Stimulated activated CD4-positive, alpha-beta T cell treated with anti-CD3 and anti-CD28 coated beads, Interleukin-4, amount 100 ng/mL, for 1 hour (primary cell): ENCODE results near the gene LSAMP.

Experiments used
- DNase-seq: peaks from one replicate; pipeline ENCODE4 v3.0.0-alpha.2; 2020

Gene LSAMP

GRCh38 chr3:116046350-116046749, 398.9 kb downstream of the LSAMP start:
- no peak for DNase-seq

DNA sequence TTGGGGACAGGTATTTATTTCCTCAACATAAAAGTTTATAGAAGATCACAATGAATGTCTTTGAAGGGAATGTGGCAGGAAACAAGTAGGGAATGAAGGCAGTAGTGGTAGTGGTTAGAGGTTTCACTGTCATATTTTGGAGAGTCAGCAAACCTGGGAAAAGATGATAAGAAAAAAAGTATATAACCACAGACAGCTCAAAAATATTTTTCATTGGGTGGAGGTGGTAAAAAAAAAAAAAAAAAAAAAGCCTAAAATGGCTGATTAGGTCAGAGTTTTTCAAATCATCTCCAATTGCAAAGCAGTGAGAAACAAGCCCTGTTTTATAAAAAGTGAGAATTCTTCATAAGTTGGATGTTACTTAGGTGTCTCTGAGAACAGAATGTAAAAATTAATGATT, 400.0 kb downstream of the LSAMP start:
- DNase-seq = no peak

- DNase-seq = no peak
These were observed 405.1 kb downstream of the LSAMP start for GRCh38 chr3:116040152-116040551.

GRCh38 chr3:116039651-116039985, 405.7 kb downstream of the LSAMP start:
- DNase-seq = no peak

- DNase-seq = no peak
These were observed 406.2 kb downstream of the LSAMP start for GRCh38 chr3:116038968-116039650.

DNA sequence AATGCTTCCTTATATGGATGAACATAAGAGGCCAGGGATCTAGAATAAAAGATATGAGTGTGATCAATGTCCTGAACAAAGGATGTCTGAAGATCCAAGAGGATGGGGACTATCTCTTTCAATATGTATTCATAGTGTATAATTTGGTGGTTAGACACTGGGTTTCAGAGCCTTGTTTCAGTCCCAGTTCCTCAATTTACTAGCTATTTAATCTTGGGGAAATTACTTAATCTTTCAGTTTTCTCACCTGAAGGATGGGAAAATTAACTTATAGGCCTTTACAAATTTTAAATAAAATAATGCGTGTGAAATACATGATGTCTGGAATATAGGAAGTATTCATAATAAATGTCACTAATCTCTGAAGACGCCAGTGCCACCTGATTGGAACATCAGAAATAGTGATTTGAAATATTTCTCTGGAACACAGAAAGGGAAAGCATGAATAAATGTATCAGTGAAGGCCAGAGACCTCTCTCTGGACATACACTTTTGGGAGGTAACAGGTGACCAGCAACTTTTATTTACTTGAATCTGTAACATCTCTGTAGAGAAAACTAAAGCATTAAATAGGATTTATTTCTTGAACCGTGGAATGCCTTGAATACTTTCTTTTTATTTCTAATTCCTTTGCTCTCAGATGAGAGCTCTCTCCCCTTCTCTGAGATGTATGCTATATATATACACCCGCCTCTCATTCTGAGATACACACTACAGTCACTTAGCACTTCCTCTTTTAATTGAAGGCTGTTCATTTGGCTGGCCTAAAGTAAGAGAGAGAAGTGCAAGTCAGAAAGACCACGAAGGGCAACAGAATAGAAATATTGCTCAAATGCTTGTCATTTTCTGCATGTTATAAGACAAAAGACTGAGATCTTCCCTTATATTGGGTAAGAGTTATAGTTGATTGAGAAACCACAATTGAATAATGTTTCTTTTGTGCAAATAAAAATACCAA, 407.1 kb downstream of the LSAMP start:
- no peak for DNase-seq

DNA sequence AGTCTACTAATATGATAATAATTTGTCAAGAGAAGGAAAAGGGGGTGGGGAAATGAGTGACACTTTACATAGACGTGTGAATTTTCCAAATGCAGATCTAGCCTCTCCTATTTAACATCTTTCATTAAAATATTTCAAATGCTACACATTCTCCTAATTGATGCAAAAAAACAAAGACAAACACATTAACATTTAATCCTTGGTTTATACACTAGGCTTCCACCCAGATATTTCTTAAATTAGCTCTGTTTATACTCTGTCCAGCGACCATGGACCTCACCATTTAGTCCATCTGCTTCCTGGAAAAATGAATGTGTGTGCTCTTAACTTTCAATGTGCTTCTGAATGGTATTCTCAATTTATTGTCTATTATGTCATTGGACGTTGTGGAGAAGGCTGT, 409.9 kb downstream of the LSAMP start:
- no peak for DNase-seq

- DNase-seq = no peak
These were observed 410.5 kb downstream of the LSAMP start for GRCh38 chr3:116034794-116035193.

DNA sequence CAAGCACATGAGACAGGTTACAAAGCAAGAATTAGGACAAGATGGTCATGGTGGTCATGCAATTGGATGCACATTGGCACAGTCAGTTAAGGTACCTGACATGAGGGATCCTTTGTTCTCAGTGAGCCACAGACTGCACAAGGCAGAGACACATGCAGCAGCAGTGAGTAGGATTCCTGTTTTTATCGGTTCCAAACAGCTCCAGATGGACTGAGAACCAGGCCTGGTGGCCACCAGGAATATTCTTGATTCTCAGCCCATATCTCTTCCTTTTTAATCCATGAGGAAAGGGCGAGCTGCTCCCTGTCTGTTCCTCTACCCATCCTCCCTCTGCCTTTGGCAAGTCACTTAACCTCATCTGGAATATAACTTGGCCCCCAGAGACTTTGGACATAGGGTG, 411.2 kb downstream of the LSAMP start:
- DNase-seq = no peak

DNA sequence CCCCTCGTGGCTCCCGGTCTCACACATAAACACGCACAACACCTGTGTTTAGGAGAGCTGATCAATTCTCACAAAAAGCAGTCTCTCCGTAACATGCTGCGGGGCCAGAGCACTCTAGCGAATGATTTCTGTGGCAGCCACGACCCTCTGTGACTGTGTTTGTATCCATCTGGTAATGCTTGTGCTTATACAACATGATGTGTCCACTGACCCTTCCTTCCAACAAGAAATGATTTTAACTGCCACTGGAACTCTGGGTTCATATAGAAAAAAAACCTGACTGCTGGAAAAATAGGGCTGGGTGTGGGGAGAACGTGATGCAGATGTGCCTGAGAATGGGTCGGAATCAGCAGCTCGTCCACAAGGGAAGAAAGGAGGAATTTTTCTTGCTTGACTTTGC, 411.8 kb downstream of the LSAMP start:
- no peak for DNase-seq

- no peak for DNase-seq
These were observed 413.1 kb downstream of the LSAMP start for GRCh38 chr3:116032176-116032575.

DNA sequence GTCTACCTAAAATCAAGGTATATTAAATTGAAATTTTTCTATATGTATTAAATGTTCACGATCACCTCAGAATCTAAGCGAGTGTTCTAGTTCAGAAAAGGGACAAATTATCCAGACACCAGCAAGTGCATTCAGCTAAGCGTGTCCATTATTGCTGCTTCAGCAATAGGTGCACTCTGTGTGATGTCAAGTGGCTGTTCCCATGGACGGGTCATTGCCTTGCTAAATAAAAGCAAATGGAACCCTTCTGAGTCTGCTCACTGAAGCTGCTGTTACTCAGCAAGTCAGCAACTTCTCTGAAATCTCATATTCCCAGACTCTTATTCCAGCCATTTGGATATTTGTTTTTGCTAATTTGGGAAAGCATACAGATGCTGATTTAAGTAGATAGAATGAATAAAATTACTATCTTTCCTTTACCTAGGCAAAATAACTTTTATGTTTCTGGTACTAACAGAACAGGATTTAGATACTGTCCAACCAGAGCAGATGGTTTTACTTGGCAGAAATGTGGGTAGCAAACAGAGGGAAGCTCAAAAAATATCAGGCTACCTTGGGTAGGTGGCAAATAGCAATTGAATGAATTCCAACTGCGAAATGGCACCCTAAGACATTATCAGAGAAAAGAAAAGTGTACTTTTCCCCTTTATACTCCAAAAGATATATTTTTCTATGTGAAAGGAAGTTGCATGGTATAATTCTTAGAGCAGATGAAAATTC, 415.0 kb downstream of the LSAMP start:
- DNase-seq = no peak

- DNase-seq = no peak
These were observed 416.0 kb downstream of the LSAMP start for GRCh38 chr3:116029266-116029665.

DNA sequence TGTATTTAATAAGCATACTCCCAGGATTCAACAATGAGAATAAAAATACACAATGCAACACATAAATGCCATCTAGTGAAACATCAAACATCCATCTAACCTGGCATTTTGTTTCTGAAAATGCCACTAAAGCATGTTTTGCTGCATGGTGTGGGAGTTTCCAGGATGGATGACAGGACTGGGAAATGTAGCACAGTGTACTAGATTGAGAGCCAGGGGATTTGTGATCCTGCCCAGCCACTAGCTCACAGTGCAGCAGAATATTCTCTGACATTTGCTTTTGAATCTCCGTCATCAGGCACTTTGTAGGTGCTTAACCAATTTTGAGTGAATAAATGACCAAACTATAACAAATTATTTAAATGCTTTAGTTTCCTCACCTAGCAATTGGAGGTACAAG, 417.1 kb downstream of the LSAMP start:
- DNase-seq = no peak

GRCh38 chr3:116020989-116021388, 424.3 kb downstream of the LSAMP start:
- DNase-seq = no peak

- DNase-seq = no peak
These were observed 424.8 kb downstream of the LSAMP start for GRCh38 chr3:116020495-116020894.

DNA sequence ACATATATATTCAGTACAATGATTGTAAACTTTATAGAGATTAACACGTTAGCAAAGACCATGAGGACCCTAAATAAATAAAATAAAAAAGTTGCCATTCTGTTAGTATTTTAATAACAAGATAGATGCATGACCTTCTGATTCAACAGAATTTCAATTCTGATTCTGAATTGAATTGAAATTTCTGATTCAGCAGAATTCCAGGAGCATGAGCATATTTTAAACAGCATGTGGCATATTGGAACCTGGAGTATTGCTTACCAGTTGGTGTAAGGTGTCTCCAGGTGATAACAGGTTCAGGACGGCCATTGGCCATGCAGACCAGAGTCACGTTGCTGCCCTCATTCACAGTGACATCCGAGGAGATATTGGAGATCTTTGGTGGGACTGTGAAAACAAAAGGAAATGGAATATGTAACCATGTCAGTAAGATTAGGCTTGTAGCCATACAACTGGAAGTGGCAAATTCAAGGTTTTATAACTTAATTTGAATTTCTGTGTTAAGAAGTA, 426.0 kb downstream of the LSAMP start:
- no peak for DNase-seq

- DNase-seq = no peak
These were observed 426.6 kb downstream of the LSAMP start for GRCh38 chr3:116018646-116019045.

GRCh38 chr3:116015931-116016330, 429.4 kb downstream of the LSAMP start:
- no peak for DNase-seq

DNA sequence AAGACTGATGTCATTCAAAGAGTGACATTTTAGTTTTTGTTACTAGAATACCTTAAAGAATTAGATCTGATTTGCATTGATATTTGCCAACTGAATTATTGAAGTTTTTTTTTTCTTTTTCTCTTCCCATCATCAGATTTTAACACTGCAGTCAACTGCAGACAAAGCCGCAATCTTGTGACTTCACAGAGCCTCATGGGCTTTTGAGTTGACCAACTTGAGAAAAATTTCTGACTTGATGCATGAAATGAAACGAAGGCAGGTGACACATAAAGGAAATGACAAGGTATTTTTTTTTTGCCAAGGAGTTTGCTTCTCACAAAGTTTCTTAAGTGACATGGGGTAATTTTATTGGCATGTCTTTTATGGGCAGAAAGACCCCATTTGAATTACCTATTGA, 438.3 kb downstream of the LSAMP start:
- DNase-seq = no peak

DNA sequence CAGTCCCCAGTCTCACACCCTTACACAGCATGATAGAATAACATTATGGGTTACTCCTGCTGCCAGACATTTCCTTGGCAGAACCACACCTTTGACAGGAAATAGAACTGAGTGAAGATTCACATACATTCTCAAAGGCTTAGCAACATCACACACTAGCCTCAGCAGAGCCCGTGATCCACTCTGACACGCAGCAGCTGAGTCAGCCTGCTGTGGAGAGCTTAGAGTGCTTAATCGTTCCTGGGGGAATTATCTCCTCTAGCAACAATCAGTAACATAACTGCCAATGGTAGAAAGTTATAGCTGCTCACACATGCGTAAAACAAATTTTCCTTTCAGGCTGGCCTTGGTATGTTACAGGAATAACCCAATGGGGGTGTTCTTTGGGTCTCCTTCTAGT, 439.9 kb downstream of the LSAMP start:
- DNase-seq = no peak

DNA sequence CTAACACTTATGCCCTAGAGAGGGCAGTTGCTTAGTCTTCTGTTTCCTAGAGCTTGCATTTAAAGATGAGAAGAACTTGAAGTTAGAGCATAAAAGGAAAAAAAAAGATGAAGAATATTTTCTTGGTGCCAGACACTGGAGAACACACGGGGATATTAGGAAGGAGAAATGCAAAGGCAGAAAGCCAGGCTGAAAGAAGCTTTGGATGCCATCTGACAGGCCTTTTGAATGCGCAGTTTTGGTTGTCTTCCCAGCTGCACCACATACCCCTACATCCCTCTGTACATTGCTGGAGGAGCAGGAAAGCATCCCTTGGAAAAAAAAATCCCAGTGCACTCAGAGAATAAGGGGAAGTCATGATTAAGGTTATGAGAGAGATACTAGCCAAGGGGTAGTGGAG, 443.1 kb downstream of the LSAMP start:
- DNase-seq = no peak

DNA sequence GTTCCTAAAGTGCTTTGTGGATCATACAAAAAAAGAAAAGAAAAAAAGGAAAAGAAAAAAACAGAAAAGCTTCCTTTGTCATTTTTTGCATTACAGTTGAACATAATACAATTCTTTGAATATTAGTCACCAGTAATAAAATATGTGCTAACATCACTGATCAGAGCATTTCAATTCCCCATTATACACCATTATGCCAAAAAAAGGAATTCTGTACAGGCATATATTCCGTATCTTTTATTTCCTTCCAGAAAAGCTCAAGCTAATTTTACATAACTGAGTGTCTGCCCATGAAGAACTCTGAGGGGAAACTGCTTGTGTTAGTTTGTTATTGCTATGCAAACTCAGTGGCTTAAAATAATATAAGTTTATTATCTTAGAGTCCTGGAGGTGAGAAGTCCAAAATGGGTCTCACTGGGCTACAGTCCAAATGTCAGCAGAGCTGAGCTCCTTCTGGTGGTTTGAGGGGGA, 444.1 kb downstream of the LSAMP start:
- DNase-seq = no peak
